Activated CD8-positive, alpha-beta memory T cell treated with anti-CD3 and anti-CD28 coated beads for 4 hours (primary cell): ENCODE data around the gene UTS2R.
"Not testable (repeated sequence)": the region's sequence is repeated elsewhere in the genome, so short reads cannot be mapped to it uniquely, and the experiment has no call there.

ENCODE experiments used
- DNase-seq, 2 donors: peaks; one replicate each; pipeline ENCODE4 v3.0.0-alpha.2; 2020; ENCODE audit warnings: low read depth in 2 of 2

Gene UTS2R

GRCh38 chr17:82375359-82376041, 3.9 kb downstream of the UTS2R start:
- no peak for DNase-seq

GRCh38 chr17:82376042-82376730, 4.6 kb downstream of the UTS2R start:
- no peak for DNase-seq

GRCh38 chr17:82377294-82377693, 5.7 kb downstream of the UTS2R start:
- not testable (repeated sequence) for DNase-seq

- DNase-seq, result no peak
Measured at GRCh38 chr17:82377924-82378740, 6.6 kb downstream of the UTS2R start.

- DNase-seq, result no peak
Measured at GRCh38 chr17:82378741-82379021, 7.1 kb downstream of the UTS2R start.

- DNase-seq, result no peak
Measured at GRCh38 chr17:82380860-82381702, 9.5 kb downstream of the UTS2R start.

- not testable (repeated sequence) for DNase-seq
Measured at GRCh38 chr17:82381703-82382009, 10.1 kb downstream of the UTS2R start.

GRCh38 chr17:82382220-82382932, 10.8 kb downstream of the UTS2R start:
- not testable (repeated sequence) for DNase-seq

- DNase-seq, result no peak
Measured at GRCh38 chr17:82382933-82383255, 11.3 kb downstream of the UTS2R start.

- no peak for DNase-seq
Measured at GRCh38 chr17:82383411-82383810, 11.8 kb downstream of the UTS2R start.

- DNase-seq, result no peak
Measured at GRCh38 chr17:82384051-82384729, 12.6 kb downstream of the UTS2R start.

- DNase-seq, result no peak
Measured at GRCh38 chr17:82384730-82385481, 13.3 kb downstream of the UTS2R start.

- DNase-seq, result no peak
Measured at GRCh38 chr17:82385559-82386254, 14.1 kb downstream of the UTS2R start.

- DNase-seq, result no peak
Measured at GRCh38 chr17:82386255-82386831, 14.8 kb downstream of the UTS2R start.

- no peak for DNase-seq
Measured at GRCh38 chr17:82386881-82387704, 15.5 kb downstream of the UTS2R start.

- no peak for DNase-seq
Measured at GRCh38 chr17:82387705-82388106, 16.1 kb downstream of the UTS2R start.

- DNase-seq, result no peak
Measured at GRCh38 chr17:82388223-82388921, 16.8 kb downstream of the UTS2R start.

GRCh38 chr17:82388922-82389283, 17.3 kb downstream of the UTS2R start:
- DNase-seq, result no peak
